Measurements from ENCODE around the gene GALNT5.
"Not testable (repeated sequence)": the region's sequence is repeated elsewhere in the genome, so short reads cannot be mapped to it uniquely, and the experiment has no call there.

The GALNT5 gene

GRCh38 chr2:157326698-157327097, 69.2 kb downstream of the GALNT5 start:
- peak in 1 of 56 donors; percentile 25 for DNase-seq

GRCh38 chr2:157327200-157327599, 69.7 kb downstream of the GALNT5 start:
- no peak for DNase-seq

GRCh38 chr2:157327621-157328500, 70.4 kb downstream of the GALNT5 start:
- DNase-seq: peak in 54 of 56 donors; percentile 13 to 92 (median 72)

DNA sequence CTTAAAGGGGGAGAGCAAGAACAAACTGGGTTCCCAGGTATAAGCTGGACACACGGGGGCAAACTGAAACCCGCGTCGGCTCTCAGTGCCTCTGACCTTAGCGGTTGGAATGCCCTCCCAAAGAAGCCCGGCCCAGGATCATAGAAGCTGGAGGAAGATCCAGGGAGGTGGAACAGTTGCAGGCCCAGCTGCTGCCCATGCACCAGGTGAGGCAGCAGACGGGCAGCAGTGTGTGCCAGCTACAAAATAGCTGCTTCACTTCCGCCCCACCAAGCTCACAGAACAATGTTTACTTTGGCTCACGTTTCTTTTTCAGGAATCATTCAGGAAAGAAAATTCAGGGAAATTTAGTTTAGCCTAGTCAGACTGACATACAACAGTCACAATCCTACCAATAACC, 72.0 kb downstream of the GALNT5 start:
- no peak for DNase-seq

DNA sequence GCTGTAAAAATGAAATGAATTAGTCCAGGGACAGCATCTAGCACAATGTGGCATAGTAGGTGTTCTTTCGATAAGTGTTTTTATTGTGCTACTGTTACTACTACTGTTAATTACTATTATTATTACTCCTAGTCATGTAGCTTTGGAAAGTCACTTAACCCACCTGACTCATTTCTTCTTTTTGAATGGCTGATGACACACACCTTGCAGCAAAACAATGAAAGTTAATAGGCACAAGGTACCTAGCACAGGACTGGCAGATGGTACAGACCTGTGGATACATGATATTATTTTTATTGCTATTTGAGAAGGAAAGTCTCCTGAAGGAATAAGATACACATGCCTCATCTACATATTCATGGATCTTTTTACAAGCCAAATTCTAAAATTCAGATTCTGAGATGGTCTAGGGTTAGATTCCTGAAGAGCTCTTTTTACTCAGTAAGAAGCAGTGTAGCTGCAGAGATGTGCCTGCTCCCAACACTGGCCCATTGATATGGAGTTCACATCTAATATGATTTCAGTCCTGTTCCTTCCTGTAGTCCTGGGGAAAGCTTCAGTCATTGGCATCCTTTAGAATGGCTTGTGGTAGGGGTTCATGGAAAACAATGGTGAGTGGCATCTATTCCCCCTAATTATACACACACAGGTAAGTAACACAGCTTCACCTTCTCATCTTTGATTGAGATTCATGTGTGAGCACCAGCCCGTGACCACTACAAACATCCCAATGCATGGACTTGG, 76.0 kb downstream of the GALNT5 start:
- DNase-seq: peak in 1 of 56 donors; percentile 31

DNA sequence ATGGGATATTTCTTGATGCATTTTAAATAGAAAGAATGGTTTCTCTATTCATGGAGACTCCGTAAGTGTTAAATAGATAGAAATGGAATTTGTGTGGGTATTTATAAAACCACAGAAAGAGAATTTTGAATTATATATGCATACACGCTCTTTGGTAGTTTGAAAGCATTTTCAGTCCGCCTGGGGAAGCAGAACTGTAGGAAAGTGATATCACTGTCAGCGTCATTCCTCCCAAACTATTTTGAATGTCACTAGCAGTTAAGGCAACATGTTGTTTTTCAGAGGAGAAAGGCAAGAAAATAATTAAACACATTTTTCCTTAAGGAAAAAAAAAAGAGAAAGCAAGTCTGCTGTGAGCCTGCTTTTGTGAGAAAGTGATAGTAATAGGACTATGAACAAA, 76.8 kb downstream of the GALNT5 start:
- no peak for DNase-seq

DNA sequence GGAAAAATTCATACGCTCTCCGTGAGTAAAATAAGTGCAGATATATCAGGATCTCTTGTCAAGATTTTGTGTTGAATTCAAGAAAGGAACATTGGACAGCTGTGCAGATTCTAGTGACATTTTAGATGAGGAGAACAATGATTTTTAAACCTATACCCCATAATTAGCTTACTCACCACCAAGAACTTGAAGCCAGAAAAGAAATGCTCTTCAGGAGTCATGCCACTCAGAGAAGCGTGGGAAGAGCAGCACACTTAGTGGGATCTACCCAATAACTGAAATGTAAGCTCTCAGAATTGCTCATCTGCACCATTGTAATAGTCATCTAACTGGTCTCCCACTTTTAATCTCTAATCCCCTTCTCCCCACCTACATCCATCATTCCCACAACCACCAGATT, 77.3 kb downstream of the GALNT5 start:
- DNase-seq: peak in 7 of 56 donors; percentile 1 to 42 (median 25)

GRCh38 chr2:157336137-157337010, 78.9 kb downstream of the GALNT5 start:
- DNase-seq: peak in 10 of 56 donors; percentile 14 to 64 (median 28)

DNA sequence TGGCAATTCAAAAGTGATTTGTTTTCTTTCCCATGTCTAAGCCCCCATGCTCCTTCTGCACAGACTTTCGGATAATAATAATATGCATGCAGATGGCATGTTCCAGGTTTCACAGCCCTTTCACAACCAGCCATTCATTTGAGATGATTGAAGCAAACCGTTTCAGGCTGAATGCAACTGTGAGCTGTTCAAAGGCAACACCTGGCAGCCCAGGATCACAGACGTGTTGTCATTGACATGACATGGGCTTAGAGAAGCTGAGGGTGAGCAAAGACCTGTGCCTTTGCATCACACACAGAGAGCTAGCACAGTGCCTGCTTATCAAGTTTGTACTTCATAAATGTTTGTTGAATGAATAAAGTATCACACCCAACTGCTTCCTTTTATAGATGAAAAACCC, 80.5 kb downstream of the GALNT5 start:
- DNase-seq: no peak

- no peak for DNase-seq
These were observed 82.6 kb downstream of the GALNT5 start for GRCh38 chr2:157339965-157340655.

DNA sequence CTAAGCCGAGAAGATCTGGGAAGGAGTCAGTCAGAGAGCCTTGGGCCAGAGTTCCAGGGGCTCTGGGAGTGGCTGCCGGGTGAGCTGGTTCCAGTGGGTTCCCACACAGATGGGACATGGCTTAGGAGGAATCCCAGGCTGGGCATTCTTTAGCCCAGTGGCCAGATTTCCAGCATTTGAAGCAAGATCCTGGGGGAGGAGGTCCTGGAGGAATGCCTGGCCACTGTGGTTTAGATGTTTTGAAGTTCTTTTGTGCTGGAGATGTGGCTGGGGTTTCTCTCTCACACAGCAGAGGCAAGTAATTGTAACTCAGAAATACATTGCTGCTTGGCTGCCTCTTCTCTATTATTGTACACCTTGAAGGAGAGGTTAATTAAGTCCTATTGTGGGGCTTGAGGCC, 83.9 kb downstream of the GALNT5 start:
- DNase-seq: not testable (repeated sequence)

- DNase-seq: no peak
These were observed 88.3 kb downstream of the GALNT5 start for GRCh38 chr2:157345647-157346389.

GRCh38 chr2:157348291-157348921, 90.9 kb downstream of the GALNT5 start:
- no peak for DNase-seq

- no peak for DNase-seq
These were observed 92.5 kb downstream of the GALNT5 start for GRCh38 chr2:157349949-157350515.

- no peak for DNase-seq
These were observed 98.1 kb downstream of the GALNT5 start for GRCh38 chr2:157355618-157356017.

- no peak for DNase-seq
These were observed 102.1 kb downstream of the GALNT5 start for GRCh38 chr2:157359628-157360027.

DNA sequence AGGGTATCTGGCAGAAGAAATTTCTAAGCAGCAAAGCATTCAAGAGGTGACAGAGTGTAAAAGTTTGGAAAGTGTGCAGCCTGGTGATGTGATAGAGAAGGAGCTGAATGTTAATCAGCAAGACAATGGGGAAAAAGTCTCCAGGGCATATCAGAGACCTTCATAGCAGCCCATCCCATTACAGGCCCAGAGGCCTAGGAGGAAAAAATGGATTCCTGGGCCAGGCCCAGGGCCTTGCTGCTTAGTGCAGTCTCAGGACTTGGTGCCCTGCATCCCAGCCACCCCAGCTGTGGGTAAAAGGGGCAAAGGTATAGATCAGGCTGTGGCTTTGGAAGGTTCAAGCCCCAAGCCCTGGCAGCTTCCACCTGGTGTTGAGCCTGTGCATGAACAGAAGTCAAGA, 104.0 kb downstream of the GALNT5 start:
- no peak for DNase-seq

- DNase-seq: no peak
These were observed 105.1 kb downstream of the GALNT5 start for GRCh38 chr2:157362627-157363026.

DNA sequence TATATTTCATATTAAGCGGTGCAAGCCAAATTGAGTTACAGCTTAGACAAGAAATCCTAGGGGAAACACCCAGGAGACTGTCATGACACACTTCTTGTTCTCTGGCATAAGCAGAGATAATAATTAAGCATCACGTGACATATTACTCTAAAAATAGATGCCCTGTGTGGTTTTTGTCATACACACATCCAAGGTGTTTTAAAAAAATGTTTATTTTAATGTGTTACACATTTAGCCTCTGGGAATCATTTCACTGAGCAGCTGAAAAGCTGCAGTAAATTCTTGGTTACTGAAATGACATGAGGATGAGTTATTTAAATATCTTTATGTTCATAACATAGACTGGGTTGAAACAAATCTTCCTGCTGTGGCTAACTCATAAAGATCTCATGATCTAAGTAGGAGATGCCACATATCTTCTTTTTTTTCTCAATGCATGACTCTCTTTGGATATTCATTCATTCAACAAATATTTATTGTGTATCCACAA, 106.2 kb downstream of the GALNT5 start:
- DNase-seq: no peak
